Uterus (tissue), 2 donors: ENCODE measurements around the gene RIIAD1.

ENCODE experiments used
- POLR2A ChIP-seq, 2 donors: fragments of 450-650 bp; IDR thresholded peaks; one replicate each; pipeline ENCODE4 v1.6.1; 2016; ENCODE audit warnings: antibody characterized with exemption in 2 of 2, mild to moderate bottlenecking in 1 of 2, moderate library complexity in 1 of 2
- TF ChIP-seq, protein P1 (sequence below), 4 experiments: fragments of 200-600 bp in 2 of 4; fragments of 450-650 bp in 2 of 4; sonication (generic) in 2 of 4; IDR thresholded peaks; one replicate each; pipeline ENCODE4 v1.5.1; 2016 to 2019; ENCODE audit warnings: antibody characterized with exemption in 4 of 4, mild to moderate bottlenecking in 2 of 4, moderate library complexity in 1 of 4

DNA sequence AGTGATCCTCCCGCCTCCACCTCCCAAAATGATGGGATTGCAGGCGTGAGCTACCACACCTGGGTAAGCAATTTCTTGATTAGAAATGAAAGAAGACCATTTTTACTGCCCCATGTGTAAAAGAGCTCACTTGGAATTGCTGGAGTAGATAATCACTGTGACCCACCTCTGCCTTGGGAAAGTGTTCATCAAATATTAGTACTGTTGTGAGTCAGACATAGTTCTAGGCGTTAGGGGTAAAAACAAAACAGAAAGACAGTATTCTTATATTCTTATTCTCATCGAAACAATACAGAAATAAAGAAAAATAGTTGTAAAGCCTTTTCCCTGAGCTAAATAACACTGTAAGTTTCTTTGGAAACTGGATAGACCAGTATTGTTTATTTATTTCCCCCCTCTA, 40.9 kb upstream of the RIIAD1 start:
- TF ChIP-seq, protein P1, sequence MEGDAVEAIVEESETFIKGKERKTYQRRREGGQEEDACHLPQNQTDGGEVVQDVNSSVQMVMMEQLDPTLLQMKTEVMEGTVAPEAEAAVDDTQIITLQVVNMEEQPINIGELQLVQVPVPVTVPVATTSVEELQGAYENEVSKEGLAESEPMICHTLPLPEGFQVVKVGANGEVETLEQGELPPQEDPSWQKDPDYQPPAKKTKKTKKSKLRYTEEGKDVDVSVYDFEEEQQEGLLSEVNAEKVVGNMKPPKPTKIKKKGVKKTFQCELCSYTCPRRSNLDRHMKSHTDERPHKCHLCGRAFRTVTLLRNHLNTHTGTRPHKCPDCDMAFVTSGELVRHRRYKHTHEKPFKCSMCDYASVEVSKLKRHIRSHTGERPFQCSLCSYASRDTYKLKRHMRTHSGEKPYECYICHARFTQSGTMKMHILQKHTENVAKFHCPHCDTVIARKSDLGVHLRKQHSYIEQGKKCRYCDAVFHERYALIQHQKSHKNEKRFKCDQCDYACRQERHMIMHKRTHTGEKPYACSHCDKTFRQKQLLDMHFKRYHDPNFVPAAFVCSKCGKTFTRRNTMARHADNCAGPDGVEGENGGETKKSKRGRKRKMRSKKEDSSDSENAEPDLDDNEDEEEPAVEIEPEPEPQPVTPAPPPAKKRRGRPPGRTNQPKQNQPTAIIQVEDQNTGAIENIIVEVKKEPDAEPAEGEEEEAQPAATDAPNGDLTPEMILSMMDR (IDR thresholded peaks at IDR 0.05): no peak
- no peak for TF ChIP-seq POLR2A (IDR thresholded peaks at IDR 0.05)
